ENCODE results near the gene PCDHB15. TPM values are rescaled to one million over a fixed set of nuclear protein-coding genes. Genes with fewer than 3 reads are reported as not detected.
"Not testable (repeated sequence)": the region's sequence is repeated elsewhere in the genome, so short reads cannot be mapped to it uniquely, and the experiment has no call there.

The PCDHB15 gene
- total RNA-seq, 1 experiment from 2014 or later = 7.0 TPM

DNA sequence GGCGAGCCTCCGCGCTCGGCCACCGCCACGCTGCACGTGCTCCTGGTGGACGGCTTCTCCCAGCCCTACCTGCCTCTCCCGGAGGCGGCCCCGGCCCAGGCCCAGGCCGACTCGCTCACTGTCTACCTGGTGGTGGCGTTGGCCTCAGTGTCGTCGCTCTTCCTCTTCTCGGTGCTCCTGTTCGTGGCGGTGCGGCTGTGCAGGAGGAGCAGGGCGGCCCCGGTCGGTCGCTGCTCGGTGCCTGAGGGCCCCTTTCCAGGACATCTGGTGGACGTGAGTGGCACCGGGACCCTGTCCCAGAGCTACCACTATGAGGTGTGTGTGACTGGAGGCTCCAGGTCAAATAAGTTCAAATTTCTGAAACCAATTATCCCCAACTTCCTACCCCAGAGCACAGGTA lies 34.3 kb upstream of the PCDHB15 start:
- H3K79me2 ChIP-seq (ENCODE audit: insufficient read depth, low read length); H3K9ac ChIP-seq (ENCODE audit: extremely low read depth, insufficient read length, low read length); H3K18ac ChIP-seq (ENCODE audit: insufficient read length, low read depth, low read length); H3K27ac ChIP-seq (ENCODE audit: insufficient read length, low read depth, low read length); H3K14ac ChIP-seq (ENCODE audit: insufficient read depth, low read length); H3K4ac ChIP-seq (ENCODE audit: low read depth, low read length); H3K4me1 ChIP-seq (ENCODE audit: insufficient read depth, low read length); H3K4me3 Mint-ChIP-seq; H3T11ph ChIP-seq (ENCODE audit: low read length); H3K9me3 ChIP-seq (ENCODE audit: control insufficient read depth, low read depth, low read length); H3K4me2 ChIP-seq (ENCODE audit: insufficient read depth, insufficient read length, low read length); DNase-seq; H2BK20ac ChIP-seq (ENCODE audit: low read depth, low read length, poor library complexity, severe bottlenecking); H4K20me1 ChIP-seq (ENCODE audit: control insufficient read depth, insufficient read depth, insufficient read length); H3K23ac ChIP-seq (ENCODE audit: insufficient read length, low read depth, low read length); H3K56ac ChIP-seq (ENCODE audit: insufficient read length, low read depth, low read length); H4K5ac ChIP-seq (ENCODE audit: insufficient read length, low read depth, low read length); H3K79me1 ChIP-seq (ENCODE audit: insufficient read depth, low read depth, low read length, poor library complexity, severe bottlenecking); H2BK120ac ChIP-seq (ENCODE audit: low read depth, low read length, poor library complexity, severe bottlenecking); H4K8ac ChIP-seq (replicated peaks; ENCODE audit: insufficient read length, low read depth, low read length); H2AK5ac ChIP-seq (ENCODE audit: insufficient read length, low read length); H2AFZ ChIP-seq (ENCODE audit: low read length); H2BK5ac ChIP-seq (ENCODE audit: insufficient read length, low read length); H3K27me3 ChIP-seq (ENCODE audit: insufficient read depth, low read length); H2BK12ac ChIP-seq (ENCODE audit: insufficient read length, low read depth, low read length); H3K23me2 ChIP-seq (ENCODE audit: insufficient read length, low read depth, low read length, poor library complexity, severe bottlenecking); H4K91ac ChIP-seq (ENCODE audit: insufficient read length, low read depth, low read length); H2BK15ac ChIP-seq (ENCODE audit: low read depth, low read length); H3K27ac Mint-ChIP-seq: not testable (repeated sequence)
- peaks cover 11 to 23% (median 16%) of the 10 kb centered on the region in 3 experiments for H3K36me3 Mint-ChIP-seq (ENCODE audit: insufficient read depth in 1 of 3, low read depth in 3 of 3)
- peaks cover 16% of the 10 kb centered on the region for H3K27me3 Mint-ChIP-seq (ENCODE audit: low read depth)
- H3K9me3 Mint-ChIP-seq = peaks cover 25 to 31% of the 10 kb centered on the region in 2 experiments
- WGBS (ENCODE audit: extremely low coverage, insufficient read length, low lambda C conversion rate) = no CpG with 5 or more reads among the region's 27 CpGs
- H3K4me1 Mint-ChIP-seq = peaks cover 4 to 14% of the 10 kb centered on the region in 2 experiments; a peak in 3 of 4 replicates

Measured in H9 (cell line).